Measurements from ENCODE around the gene FMO5. TPM values are rescaled to one million over a fixed set of nuclear protein-coding genes. Genes with fewer than 3 reads are reported as not detected.

The FMO5 gene
- total and polyA plus RNA-seq, 2 of the 13 experiments (the other 11 are each of a cell fraction or from before 2014, with no cell fraction given): 48.2 to 149 TPM

DNA sequence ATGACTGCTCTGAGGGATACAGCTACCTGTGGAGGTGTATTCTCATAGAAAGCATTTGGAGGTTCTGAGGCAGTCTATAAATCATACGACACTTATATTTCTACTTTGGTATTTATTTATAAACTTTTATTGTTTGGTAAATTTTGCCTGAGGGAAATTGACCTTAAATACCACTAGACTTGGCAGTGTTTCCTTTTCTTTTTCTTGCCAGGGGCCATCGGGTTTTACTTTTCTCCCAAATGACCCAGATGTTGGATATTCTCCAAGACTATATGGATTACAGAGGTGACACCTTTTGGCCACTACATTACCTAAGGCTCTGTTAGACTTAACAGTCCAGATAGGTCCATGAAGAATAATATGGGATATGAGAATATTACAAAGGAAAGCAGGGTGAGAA is 45.6 kb upstream of the FMO5 start:
- Histone ChIP-seq H3K27ac (ENCODE audit: extremely low read length, insufficient read depth, low read length) (no peak overlapping the region), H2AFZ (ENCODE audit: low read length) (no peak overlapping the region), H3K79me2 (ENCODE audit: insufficient read depth, low read length) (no peaks in the 10 kb centered on the region), H3K4me2 (ENCODE audit: low read depth, low read length) (no peak overlapping the region), H3K27me3 (ENCODE audit: control insufficient read depth in 1 of 2, insufficient read depth in 2 of 2, low read length in 2 of 2) (no peaks in the 10 kb centered on the region), H3K9ac (ENCODE audit: insufficient read depth, low read depth, low read length) (no peak overlapping the region), H3K9me3 (ENCODE audit: low read length) (no peaks in the 10 kb centered on the region), H4K20me1 (ENCODE audit: insufficient read depth, low read length) (no peaks in the 10 kb centered on the region), H3K4me3 (replicated peaks in 1 of 3; ENCODE audit: insufficient read depth in 1 of 3, low read depth in 2 of 3, low read length in 3 of 3) (no peak overlapping the region), H3K4me1 (ENCODE audit: insufficient read depth, low read length) (no peaks in the 10 kb centered on the region), H3K36me3 (replicated peaks in 1 of 2; ENCODE audit: control insufficient read depth in 1 of 2, insufficient read depth in 2 of 2, low read length in 2 of 2) (peaks cover 26 to 88% of the 10 kb centered on the region in 2 experiments)
- 98% methylated on average over 2 of the region's 2 CpGs for WGBS (ENCODE audit: low lambda C conversion rate)
- ATAC-seq (no peak), FAIRE-seq (no peak), DNase-seq (ENCODE audit: low spot score) (no peak)
- ChIA-PET POLR2A (no interaction called here), CTCF (ENCODE audit: low intra/inter-chr PET ratio, low total read pairs) (no interaction called here)
- in situ Hi-C loops (cut with HindIII; ENCODE audit: extremely low pct_ligation_motif_present, low pct_unique_long_range_greater_than_20kb) (loop anchor here (5.0 kb wide), 1 partner anchor 117 kb away; no protein-coding TSS in a partner anchor), intact Hi-C loops (cut with micrococcal nuclease; ENCODE audit: unreplicated experiment) (no loop called here)
- BruUV-seq (replicated peaks): no TSS peak
- TF ChIP-seq, protein P1, sequence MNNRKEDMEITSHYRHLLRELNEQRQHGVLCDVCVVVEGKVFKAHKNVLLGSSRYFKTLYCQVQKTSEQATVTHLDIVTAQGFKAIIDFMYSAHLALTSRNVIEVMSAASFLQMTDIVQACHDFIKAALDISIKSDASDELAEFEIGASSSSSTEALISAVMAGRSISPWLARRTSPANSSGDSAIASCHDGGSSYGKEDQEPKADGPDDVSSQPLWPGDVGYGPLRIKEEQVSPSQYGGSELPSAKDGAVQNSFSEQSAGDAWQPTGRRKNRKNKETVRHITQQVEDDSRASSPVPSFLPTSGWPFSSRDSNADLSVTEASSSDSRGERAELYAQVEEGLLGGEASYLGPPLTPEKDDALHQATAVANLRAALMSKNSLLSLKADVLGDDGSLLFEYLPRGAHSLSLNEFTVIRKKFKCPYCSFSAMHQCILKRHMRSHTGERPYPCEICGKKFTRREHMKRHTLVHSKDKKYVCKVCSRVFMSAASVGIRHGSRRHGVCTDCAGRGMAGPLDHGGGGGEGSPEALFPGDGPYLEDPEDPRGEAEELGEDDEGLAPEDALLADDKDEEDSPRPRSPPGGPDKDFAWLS (CRISPR knock-in tag; IDR thresholded peaks at IDR 0.05; ENCODE audit: borderline replicate concordance): no peak
- TF ChIP-seq YY1 (IDR thresholded peaks at IDR 0.05; ENCODE audit: insufficient read depth, insufficient replicate concordance, low read depth, low read length) (no peak), ZNF17 (CRISPR knock-in tag; IDR thresholded peaks at IDR 0.05) (no peak), ZSCAN20 (CRISPR knock-in tag; IDR thresholded peaks at IDR 0.05; ENCODE audit: borderline replicate concordance) (no peak), ATF6 (CRISPR knock-in tag; conservative IDR thresholded peaks at IDR 0.05) (no peak), ZNF589 (CRISPR knock-in tag; conservative IDR thresholded peaks at IDR 0.05) (no peak), ZBTB1 (CRISPR knock-in tag; IDR thresholded peaks at IDR 0.05; ENCODE audit: borderline replicate concordance) (no peak), ATAD3A (CRISPR knock-in tag; IDR thresholded peaks at IDR 0.05) (no peak), JUND (CRISPR knock-in tag; IDR thresholded peaks at IDR 0.05) (no peak), TOE1 (CRISPR knock-in tag; IDR thresholded peaks at IDR 0.05) (no peak)
- TF ChIP-seq, protein P2, sequence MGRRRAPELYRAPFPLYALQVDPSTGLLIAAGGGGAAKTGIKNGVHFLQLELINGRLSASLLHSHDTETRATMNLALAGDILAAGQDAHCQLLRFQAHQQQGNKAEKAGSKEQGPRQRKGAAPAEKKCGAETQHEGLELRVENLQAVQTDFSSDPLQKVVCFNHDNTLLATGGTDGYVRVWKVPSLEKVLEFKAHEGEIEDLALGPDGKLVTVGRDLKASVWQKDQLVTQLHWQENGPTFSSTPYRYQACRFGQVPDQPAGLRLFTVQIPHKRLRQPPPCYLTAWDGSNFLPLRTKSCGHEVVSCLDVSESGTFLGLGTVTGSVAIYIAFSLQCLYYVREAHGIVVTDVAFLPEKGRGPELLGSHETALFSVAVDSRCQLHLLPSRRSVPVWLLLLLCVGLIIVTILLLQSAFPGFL (CRISPR knock-in tag; IDR thresholded peaks at IDR 0.05): no peak
- TF ChIP-seq, protein P3, sequence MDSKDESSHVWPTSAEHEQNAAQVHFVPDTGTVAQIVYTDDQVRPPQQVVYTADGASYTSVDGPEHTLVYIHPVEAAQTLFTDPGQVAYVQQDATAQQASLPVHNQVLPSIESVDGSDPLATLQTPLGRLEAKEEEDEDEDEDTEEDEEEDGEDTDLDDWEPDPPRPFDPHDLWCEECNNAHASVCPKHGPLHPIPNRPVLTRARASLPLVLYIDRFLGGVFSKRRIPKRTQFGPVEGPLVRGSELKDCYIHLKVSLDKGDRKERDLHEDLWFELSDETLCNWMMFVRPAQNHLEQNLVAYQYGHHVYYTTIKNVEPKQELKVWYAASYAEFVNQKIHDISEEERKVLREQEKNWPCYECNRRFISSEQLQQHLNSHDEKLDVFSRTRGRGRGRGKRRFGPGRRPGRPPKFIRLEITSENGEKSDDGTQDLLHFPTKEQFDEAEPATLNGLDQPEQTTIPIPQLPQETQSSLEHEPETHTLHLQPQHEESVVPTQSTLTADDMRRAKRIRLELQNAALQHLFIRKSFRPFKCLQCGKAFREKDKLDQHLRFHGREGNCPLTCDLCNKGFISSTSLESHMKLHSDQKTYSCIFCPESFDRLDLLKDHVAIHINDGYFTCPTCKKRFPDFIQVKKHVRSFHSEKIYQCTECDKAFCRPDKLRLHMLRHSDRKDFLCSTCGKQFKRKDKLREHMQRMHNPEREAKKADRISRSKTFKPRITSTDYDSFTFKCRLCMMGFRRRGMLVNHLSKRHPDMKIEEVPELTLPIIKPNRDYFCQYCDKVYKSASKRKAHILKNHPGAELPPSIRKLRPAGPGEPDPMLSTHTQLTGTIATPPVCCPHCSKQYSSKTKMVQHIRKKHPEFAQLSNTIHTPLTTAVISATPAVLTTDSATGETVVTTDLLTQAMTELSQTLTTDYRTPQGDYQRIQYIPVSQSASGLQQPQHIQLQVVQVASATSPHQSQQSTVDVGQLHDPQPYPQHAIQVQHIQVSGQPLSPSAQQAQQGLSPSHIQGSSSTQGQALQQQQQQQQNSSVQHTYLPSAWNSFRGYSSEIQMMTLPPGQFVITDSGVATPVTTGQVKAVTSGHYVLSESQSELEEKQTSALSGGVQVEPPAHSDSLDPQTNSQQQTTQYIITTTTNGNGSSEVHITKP (CRISPR knock-in tag; IDR thresholded peaks at IDR 0.05; ENCODE audit: low read depth): no peak
- TF ChIP-seq, protein P4, sequence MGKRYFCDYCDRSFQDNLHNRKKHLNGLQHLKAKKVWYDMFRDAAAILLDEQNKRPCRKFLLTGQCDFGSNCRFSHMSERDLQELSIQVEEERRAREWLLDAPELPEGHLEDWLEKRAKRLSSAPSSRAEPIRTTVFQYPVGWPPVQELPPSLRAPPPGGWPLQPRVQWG (CRISPR knock-in tag; IDR thresholded peaks at IDR 0.05; ENCODE audit: borderline replicate concordance, low read depth): no peak
- TF ChIP-seq, protein P5, sequence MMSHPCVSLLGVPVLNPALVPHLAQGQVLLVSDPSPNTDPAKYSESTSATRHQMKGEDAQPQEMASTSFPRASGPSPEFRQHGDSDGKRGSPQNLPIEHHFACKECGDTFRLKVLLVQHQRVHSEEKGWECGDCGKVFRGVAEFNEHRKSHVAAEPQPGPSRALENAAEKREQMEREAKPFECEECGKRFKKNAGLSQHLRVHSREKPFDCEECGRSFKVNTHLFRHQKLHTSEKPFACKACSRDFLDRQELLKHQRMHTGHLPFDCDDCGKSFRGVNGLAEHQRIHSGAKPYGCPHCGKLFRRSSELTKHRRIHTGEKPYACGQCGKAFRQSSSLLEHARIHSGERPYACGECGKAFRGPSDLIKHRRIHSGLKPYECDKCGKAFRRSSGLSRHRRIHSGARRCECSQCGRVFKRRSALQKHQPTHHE (CRISPR knock-in tag; IDR thresholded peaks at IDR 0.05; ENCODE audit: borderline replicate concordance): no peak

Data from HepG2 (cell line).